A549 (cell line): Measurements from ENCODE around the gene SCIN. TPM values are rescaled to one million over a fixed set of nuclear protein-coding genes. Genes with fewer than 3 reads are reported as not detected.

ENCODE experiments used
- ATAC-seq, 2 experiments: fragments of 200-7000 bp in 1 of 2; fragments of >200 bp in 1 of 2; cut with Nextera tagmentation in 1 of 2; cut with Tn5 transposase in 1 of 2; 3 replicates each; pipeline versions ENCODE4 v1.8.0 to v1.9.1; 2018 to 2020; ENCODE audit warnings: mild to moderate bottlenecking in 1 of 2, moderate library complexity in 1 of 2
- CTCF ChIA-PET: fragments of 300-600 bp; sonication (Branson Sonifier 250); formaldehyde crosslinking; extraction: SDS; loops from one replicate; lab custom pipeline; 2021; ENCODE audit warnings: antibody characterized with exemption, inconsistent platforms; lab: Yijun Ruan, JAX
- POLR2A ChIA-PET: fragments of 350-600 bp; formaldehyde crosslinking; extraction: SDS; loops from one replicate; lab custom pipeline; 2021; ENCODE audit warnings: antibody characterized with exemption, inconsistent platforms; lab: Yijun Ruan, JAX
- DNase-seq, 2 experiments: peaks; one replicate each; pipeline versions ENCODE4 v3.0.0 to v3.0.0-alpha.2; 2011 to 2016; ENCODE audit warnings: low read depth in 1 of 2, low spot score in 1 of 2
- FAIRE-seq: peaks from 2 replicates; lab custom pipeline; 2011; peaks lifted over from hg19 to GRCh38; lab: Jason Lieb, UNC
- H3K27ac ChIP-seq, 2 experiments: fragments of >200 bp; sonication (Bioruptor Twin); formaldehyde crosslinking; 3 replicates each; pipeline ENCODE4 v1.5.1; 2016 to 2017
- H3K4me1 ChIP-seq: fragments of >200 bp; sonication (Bioruptor Twin); formaldehyde crosslinking; 3 replicates; pipeline ENCODE4 v1.6.1; 2016
- H3K4me2 ChIP-seq: fragments of >200 bp; sonication (Bioruptor Twin); formaldehyde crosslinking; 3 replicates; pipeline ENCODE4 v1.6.1; 2016
- H3K4me3 ChIP-seq: fragments of >200 bp; sonication (Bioruptor Twin); formaldehyde crosslinking; 3 replicates; pipeline ENCODE4 v1.5.1; 2016
- H3K9me3 ChIP-seq: fragments of >200 bp; sonication (Bioruptor Twin); formaldehyde crosslinking; 3 replicates; pipeline ENCODE4 v1.6.1; 2016
- EHF ChIP-seq: fragments of 250-450 bp; sonication (Bioruptor Pico); IDR thresholded peaks from 2 replicates; pipeline ENCODE4 v1.5.0; 2020; ENCODE audit warnings: mild to moderate bottlenecking
- EHMT2 ChIP-seq: fragments of 200-600 bp; sonication (generic); IDR thresholded peaks from 2 replicates; pipeline ENCODE4 v1.6.1; 2016; ENCODE audit warnings: antibody characterized with exemption, low read depth, mild to moderate bottlenecking, moderate library complexity
- EP300 ChIP-seq, 2 experiments: fragments of >200 bp; sonication (Bioruptor Twin); formaldehyde crosslinking; IDR thresholded peaks; 2 replicates in 1 of 2; 3 replicates in 1 of 2; pipeline ENCODE4 v1.6.1; 2016 to 2017
- ESRRA ChIP-seq: fragments of 150-350 bp; IDR thresholded peaks from 2 replicates; pipeline ENCODE4 v1.6.1; 2014; ENCODE audit warnings: mild to moderate bottlenecking, low read length, borderline replicate concordance
- GATA3 ChIP-seq: IDR thresholded peaks from 2 replicates; pipeline ENCODE4 v1.6.1; 2012; ENCODE audit warnings: borderline replicate concordance
- HDAC2 ChIP-seq: fragments of 200-600 bp; sonication (generic); IDR thresholded peaks from 2 replicates; pipeline ENCODE4 v1.6.1; 2016
- HOXA7 ChIP-seq: fragments of 250-450 bp; sonication (Bioruptor Pico); IDR thresholded peaks from 2 replicates; pipeline ENCODE4 v1.5.0; 2020; ENCODE audit warnings: mild to moderate bottlenecking, moderate library complexity
- HOXB13 ChIP-seq: fragments of 250-450 bp; sonication (Bioruptor Pico); IDR thresholded peaks from 2 replicates; pipeline ENCODE4 v1.5.0; 2020; ENCODE audit warnings: low read depth, mild to moderate bottlenecking, moderate library complexity
- JUN ChIP-seq, 2 experiments: fragments of >200 bp; sonication (Bioruptor Twin); formaldehyde crosslinking; IDR thresholded peaks; 2 replicates in 1 of 2; 3 replicates in 1 of 2; pipeline ENCODE4 v1.6.1; 2016 to 2017
- KDM1A ChIP-seq: fragments of 200-600 bp; sonication (generic); IDR thresholded peaks from 2 replicates; pipeline ENCODE4 v1.6.1; 2016; ENCODE audit warnings: low read depth, mild to moderate bottlenecking
- MAZ ChIP-seq: fragments of 150-350 bp; IDR thresholded peaks from 2 replicates; pipeline ENCODE4 v1.6.1; 2014; ENCODE audit warnings: antibody characterized with exemption, low read depth, low read length, borderline replicate concordance
- MYC ChIP-seq: IDR thresholded peaks from 2 replicates; pipeline ENCODE4 v1.6.1; 2012; ENCODE audit warnings: mild to moderate bottlenecking, inconsistent platforms, low read length, improper control_type of control experiment, borderline replicate concordance
- NPAS2 ChIP-seq: fragments of 250-450 bp; sonication (Bioruptor Pico); IDR thresholded peaks from 2 replicates; pipeline ENCODE4 v1.8.0; 2022; ENCODE audit warnings: mild to moderate bottlenecking, moderate library complexity, borderline replicate concordance
- PHF8 ChIP-seq: fragments of 200-600 bp; sonication (generic); IDR thresholded peaks from 2 replicates; pipeline ENCODE4 v1.6.1; 2016; ENCODE audit warnings: low read depth, mild to moderate bottlenecking, antibody characterized with exemption, moderate library complexity, borderline replicate concordance
- POLR2A ChIP-seq: IDR thresholded peaks from 2 replicates; pipeline ENCODE4 v1.6.1; 2012; ENCODE audit warnings: mild to moderate bottlenecking, low read length
- POLR2AphosphoS2 ChIP-seq: conservative IDR thresholded peaks from 2 replicates; pipeline ENCODE4 v1.6.1; 2012; ENCODE audit warnings: low read length, improper control_type of control experiment, inconsistent platforms
- RAD21 ChIP-seq, 2 experiments: fragments of >200 bp in 1 of 2; sonication (Bioruptor Twin) in 1 of 2; formaldehyde crosslinking in 1 of 2; IDR thresholded peaks in 1 of 2; conservative IDR thresholded peaks in 1 of 2; 2 replicates in 1 of 2; 3 replicates in 1 of 2; pipeline ENCODE4 v1.6.1; 2012 to 2018; ENCODE audit warnings: inconsistent platforms in 1 of 2
- RNF2 ChIP-seq: fragments of 200-600 bp; sonication (generic); IDR thresholded peaks from 2 replicates; pipeline ENCODE4 v1.6.1; 2016; ENCODE audit warnings: low read depth, mild to moderate bottlenecking, antibody characterized with exemption, moderate library complexity, borderline replicate concordance
- SMC3 ChIP-seq: fragments of >200 bp; sonication (Bioruptor Twin); formaldehyde crosslinking; IDR thresholded peaks from 3 replicates; pipeline ENCODE4 v1.6.1; 2018; ENCODE audit warnings: inconsistent platforms
- ZC3H11A ChIP-seq: fragments of 450-650 bp; IDR thresholded peaks from 2 replicates; pipeline ENCODE4 v1.6.1; 2014; ENCODE audit warnings: antibody characterized with exemption, mild to moderate bottlenecking
- WGBS: methylation state at CpG from one replicate; pipeline ENCODE4 v1.1.6; 2017; ENCODE audit errors: missing lambda C conversion rate; 5-methylcytosine and 5-hydroxymethylcytosine counted together
- polyA plus RNA-seq, 4 experiments: library from polyadenylated mRNA; depleted of rRNA in 3 of 4; stranded (reverse); fragments of >200 nt; fragmentation: RNase III in 1 of 4; extraction: RNeasy Plus Mini Kit Qiagen cat#74134 plus additional on column Dnase treatment in 1 of 4; gene quantifications; 2 replicates in 3 of 4; 3 replicates in 1 of 4; pipeline ENCODE4 v1.2.3, GENCODE V29; 2011 to 2017
- TF ChIP-seq, protein P1 (sequence below): fragments of >200 bp; sonication (Bioruptor Twin); formaldehyde crosslinking; IDR thresholded peaks from 3 replicates; pipeline ENCODE4 v1.5.1; 2016
- TF ChIP-seq, protein P2 (sequence below): fragments of 200-600 bp; sonication (generic); IDR thresholded peaks from 2 replicates; pipeline ENCODE4 v1.6.1; 2016; ENCODE audit warnings: antibody characterized with exemption, mild to moderate bottlenecking, moderate library complexity
- TF ChIP-seq, protein P3 (sequence below): fragments of 250-450 bp; sonication (Bioruptor Pico); IDR thresholded peaks from 2 replicates; pipeline ENCODE4 v1.5.0; 2021; ENCODE audit warnings: mild to moderate bottlenecking, moderate library complexity, borderline replicate concordance
- TF ChIP-seq, protein P4 (sequence below): fragments of >200 bp; sonication (Bioruptor Twin); formaldehyde crosslinking; IDR thresholded peaks from 3 replicates; pipeline ENCODE4 v1.6.1; 2016
- TF ChIP-seq, protein P5 (sequence below): IDR thresholded peaks from 2 replicates; pipeline ENCODE4 v1.6.1; 2012; ENCODE audit warnings: low read depth, borderline replicate concordance

SCIN gene
- polyA plus RNA-seq, 2 of the 4 experiments (the other 2 are of a cell fraction): 0.05 to 0.27 TPM

DNA sequence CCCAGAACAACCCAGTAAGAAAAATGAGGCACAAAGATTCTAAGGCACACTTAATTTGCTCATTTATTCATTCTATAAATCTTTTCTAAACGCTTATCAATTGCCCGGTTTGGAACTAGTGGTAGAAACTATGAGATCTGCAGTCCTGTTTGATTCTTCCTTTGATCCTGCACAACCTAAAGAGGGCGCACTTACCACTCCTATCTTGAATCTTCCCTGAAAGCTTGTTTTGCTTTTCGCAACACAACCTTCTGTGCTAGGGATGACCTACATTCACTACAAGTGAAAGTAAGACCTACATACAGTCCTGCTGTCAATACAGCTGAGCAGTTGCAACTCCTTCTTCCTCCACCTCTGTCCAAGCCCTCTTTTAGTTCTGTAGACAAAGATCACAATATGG is 104.3 kb downstream of the SCIN start:
- FAIRE-seq: no peak

DNA sequence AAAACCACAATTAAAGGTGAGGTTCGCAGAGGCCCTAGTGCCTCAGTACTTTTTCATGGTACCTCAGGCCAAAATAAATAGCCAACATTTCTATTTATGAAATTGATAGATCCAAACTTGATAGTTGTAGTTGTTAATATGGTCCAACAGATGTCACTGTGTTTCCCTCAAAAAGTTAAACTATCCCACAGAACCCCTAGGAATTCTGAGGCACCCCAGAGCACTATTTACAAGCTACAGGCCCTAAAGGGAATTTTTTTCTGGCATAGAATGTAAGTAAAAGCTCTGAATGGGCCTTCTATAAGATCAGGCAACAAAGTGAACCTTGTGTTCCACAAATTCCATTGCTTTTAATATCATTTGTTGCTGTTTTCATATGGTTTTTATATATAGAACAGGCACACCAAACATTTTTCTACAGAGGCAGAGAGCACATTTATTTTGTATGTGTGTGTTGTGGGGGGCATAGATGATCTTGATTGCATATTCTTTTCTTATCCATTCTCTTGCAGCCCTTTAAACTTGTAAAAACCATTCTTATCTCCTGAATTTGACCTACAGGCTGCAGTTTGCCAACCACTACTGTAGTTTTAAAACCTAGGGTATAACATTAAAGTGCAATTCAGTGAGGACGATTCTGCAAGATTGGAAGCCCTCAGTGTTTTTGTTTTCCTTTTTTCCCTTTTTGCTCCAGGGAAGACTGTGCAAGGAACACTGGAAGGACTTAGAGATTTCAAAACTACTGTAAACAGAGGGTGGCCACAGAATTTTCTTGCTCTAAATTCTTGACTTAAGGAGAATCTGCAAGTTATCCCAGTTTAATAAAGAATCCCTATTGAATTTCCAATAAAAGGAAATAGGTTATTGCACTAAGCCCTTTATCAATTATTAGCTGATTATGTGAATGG is 113.4 kb downstream of the SCIN start:
- no peak overlapping the region; the same call in 2 of the 3 replicates for H3K4me2 ChIP-seq
- peak overlapping the region; percentile 7 to 52; a peak in 3 of 6 replicates for H3K27ac ChIP-seq
- WGBS: 10% methylated on average over 2 of the region's 2 CpGs
- CTCF ChIA-PET: interaction anchor here (0.7 to 8.4 kb wide), 25 partner anchors 9 to 591 kb away, joined by 3 to 122 read pairs (median 5); no protein-coding TSS in a partner anchor
- FAIRE-seq: no peak
- H3K4me3 ChIP-seq: no peak overlapping the region
- POLR2A ChIA-PET: no interaction called here
- ATAC-seq: no peak
- peaks cover 18% of the 10 kb centered on the region; the same call in 2 of the 3 replicates for H3K4me1 ChIP-seq
- peak; percentile 38 to 39 for DNase-seq
- no peaks in the 10 kb centered on the region for H3K9me3 ChIP-seq
- TF ChIP-seq HOXA7 (CRISPR knock-in tag) (no peak), SMC3 (peak; percentile 73), EHF (CRISPR knock-in tag) (no peak), JUN (IDR thresholded peaks at IDR 0.05) (no peak), MYC (no peak), EHMT2 (no peak), ESRRA (no peak), HOXB13 (CRISPR knock-in tag) (no peak), PHF8 (no peak), HDAC2 (no peak), GATA3 (no peak), EP300 (IDR thresholded peaks at IDR 0.05) (no peak), KDM1A (no peak), NPAS2 (CRISPR knock-in tag) (no peak), RAD21 (conservative IDR thresholded peaks at IDR 0.05 in 1 of 2, IDR thresholded peaks at IDR 0.05 in 1 of 2) (peak; percentile 64 to 70), RNF2 (no peak)
- TF ChIP-seq, protein P1, sequence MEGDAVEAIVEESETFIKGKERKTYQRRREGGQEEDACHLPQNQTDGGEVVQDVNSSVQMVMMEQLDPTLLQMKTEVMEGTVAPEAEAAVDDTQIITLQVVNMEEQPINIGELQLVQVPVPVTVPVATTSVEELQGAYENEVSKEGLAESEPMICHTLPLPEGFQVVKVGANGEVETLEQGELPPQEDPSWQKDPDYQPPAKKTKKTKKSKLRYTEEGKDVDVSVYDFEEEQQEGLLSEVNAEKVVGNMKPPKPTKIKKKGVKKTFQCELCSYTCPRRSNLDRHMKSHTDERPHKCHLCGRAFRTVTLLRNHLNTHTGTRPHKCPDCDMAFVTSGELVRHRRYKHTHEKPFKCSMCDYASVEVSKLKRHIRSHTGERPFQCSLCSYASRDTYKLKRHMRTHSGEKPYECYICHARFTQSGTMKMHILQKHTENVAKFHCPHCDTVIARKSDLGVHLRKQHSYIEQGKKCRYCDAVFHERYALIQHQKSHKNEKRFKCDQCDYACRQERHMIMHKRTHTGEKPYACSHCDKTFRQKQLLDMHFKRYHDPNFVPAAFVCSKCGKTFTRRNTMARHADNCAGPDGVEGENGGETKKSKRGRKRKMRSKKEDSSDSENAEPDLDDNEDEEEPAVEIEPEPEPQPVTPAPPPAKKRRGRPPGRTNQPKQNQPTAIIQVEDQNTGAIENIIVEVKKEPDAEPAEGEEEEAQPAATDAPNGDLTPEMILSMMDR: peak; percentile 64
- TF ChIP-seq, protein P2, sequence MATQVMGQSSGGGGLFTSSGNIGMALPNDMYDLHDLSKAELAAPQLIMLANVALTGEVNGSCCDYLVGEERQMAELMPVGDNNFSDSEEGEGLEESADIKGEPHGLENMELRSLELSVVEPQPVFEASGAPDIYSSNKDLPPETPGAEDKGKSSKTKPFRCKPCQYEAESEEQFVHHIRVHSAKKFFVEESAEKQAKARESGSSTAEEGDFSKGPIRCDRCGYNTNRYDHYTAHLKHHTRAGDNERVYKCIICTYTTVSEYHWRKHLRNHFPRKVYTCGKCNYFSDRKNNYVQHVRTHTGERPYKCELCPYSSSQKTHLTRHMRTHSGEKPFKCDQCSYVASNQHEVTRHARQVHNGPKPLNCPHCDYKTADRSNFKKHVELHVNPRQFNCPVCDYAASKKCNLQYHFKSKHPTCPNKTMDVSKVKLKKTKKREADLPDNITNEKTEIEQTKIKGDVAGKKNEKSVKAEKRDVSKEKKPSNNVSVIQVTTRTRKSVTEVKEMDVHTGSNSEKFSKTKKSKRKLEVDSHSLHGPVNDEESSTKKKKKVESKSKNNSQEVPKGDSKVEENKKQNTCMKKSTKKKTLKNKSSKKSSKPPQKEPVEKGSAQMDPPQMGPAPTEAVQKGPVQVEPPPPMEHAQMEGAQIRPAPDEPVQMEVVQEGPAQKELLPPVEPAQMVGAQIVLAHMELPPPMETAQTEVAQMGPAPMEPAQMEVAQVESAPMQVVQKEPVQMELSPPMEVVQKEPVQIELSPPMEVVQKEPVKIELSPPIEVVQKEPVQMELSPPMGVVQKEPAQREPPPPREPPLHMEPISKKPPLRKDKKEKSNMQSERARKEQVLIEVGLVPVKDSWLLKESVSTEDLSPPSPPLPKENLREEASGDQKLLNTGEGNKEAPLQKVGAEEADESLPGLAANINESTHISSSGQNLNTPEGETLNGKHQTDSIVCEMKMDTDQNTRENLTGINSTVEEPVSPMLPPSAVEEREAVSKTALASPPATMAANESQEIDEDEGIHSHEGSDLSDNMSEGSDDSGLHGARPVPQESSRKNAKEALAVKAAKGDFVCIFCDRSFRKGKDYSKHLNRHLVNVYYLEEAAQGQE: no peak
- TF ChIP-seq, protein P3, sequence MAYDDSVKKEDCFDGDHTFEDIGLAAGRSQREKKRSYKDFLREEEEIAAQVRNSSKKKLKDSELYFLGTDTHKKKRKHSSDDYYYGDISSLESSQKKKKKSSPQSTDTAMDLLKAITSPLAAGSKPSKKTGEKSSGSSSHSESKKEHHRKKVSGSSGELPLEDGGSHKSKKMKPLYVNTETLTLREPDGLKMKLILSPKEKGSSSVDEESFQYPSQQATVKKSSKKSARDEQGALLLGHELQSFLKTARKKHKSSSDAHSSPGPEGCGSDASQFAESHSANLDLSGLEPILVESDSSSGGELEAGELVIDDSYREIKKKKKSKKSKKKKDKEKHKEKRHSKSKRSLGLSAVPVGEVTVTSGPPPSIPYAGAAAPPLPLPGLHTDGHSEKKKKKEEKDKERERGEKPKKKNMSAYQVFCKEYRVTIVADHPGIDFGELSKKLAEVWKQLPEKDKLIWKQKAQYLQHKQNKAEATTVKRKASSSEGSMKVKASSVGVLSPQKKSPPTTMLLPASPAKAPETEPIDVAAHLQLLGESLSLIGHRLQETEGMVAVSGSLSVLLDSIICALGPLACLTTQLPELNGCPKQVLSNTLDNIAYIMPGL: no peak
- TF ChIP-seq, protein P4, sequence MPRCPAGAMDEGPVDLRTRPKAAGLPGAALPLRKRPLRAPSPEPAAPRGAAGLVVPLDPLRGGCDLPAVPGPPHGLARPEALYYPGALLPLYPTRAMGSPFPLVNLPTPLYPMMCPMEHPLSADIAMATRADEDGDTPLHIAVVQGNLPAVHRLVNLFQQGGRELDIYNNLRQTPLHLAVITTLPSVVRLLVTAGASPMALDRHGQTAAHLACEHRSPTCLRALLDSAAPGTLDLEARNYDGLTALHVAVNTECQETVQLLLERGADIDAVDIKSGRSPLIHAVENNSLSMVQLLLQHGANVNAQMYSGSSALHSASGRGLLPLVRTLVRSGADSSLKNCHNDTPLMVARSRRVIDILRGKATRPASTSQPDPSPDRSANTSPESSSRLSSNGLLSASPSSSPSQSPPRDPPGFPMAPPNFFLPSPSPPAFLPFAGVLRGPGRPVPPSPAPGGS: no peak
- TF ChIP-seq, protein P5, sequence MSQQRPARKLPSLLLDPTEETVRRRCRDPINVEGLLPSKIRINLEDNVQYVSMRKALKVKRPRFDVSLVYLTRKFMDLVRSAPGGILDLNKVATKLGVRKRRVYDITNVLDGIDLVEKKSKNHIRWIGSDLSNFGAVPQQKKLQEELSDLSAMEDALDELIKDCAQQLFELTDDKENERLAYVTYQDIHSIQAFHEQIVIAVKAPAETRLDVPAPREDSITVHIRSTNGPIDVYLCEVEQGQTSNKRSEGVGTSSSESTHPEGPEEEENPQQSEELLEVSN: no peak

More for the DNA sequence above, 104.3 kb downstream of the SCIN start:
- DNase-seq: peak in 1 of 2 experiments; percentile 51
- ChIA-PET CTCF (interaction anchor here (0.6 to 2.4 kb wide), 6 partner anchors 11 to 588 kb away, joined by 3 to 19 read pairs (median 4); no protein-coding TSS in a partner anchor), POLR2A (interaction anchor here (1.0 kb wide), 1 partner anchor 12 kb away, joined by 3 read pairs; the partner anchor contains the start of gene ARL4A)
- 67% methylated on average over 4 of the region's 4 CpGs for WGBS
- no peak overlapping the region for H3K4me2 ChIP-seq
- no peak overlapping the region for H3K27ac ChIP-seq
- ATAC-seq: peak; percentile 43 to 50; a peak in 4 of 6 replicates
- no peak overlapping the region for H3K4me3 ChIP-seq
- H3K4me1 ChIP-seq: no peaks in the 10 kb centered on the region
- TF ChIP-seq MAZ: no peak
- TF ChIP-seq ZC3H11A: no peak
- TF ChIP-seq POLR2AphosphoS2: no peak
- no peak for TF ChIP-seq POLR2A
- peak in 1 of 2 experiments; percentile 33; a peak in 2 of 5 replicates for TF ChIP-seq RAD21 (conservative IDR thresholded peaks at IDR 0.05 in 1 of 2, IDR thresholded peaks at IDR 0.05 in 1 of 2)
- TF ChIP-seq EP300 (IDR thresholded peaks at IDR 0.05): no peak
- H3K9me3 ChIP-seq: no peaks in the 10 kb centered on the region
